Measurements from ENCODE around the gene ARL6IP6.

The ARL6IP6 gene

GRCh38 chr2:152678808-152679207, 39.6 kb upstream of the ARL6IP6 start:
- H3F3A ChIP-seq (ENCODE audit: insufficient read depth, low read length): no peaks in the 10 kb centered on the region
- H3K79me2 ChIP-seq (ENCODE audit: insufficient read depth, low read length): peaks cover 7% of the 10 kb centered on the region; the same call in 1 of the 2 replicates
- no peak overlapping the region for H3K27ac ChIP-seq (ENCODE audit: low read depth, low read length, poor library complexity, severe bottlenecking)
- H3K4me3 ChIP-seq (ENCODE audit: low read depth, low read length, poor library complexity, severe bottlenecking): no peak overlapping the region
- H3K36me3 ChIP-seq (ENCODE audit: insufficient read depth, low read length): peaks cover 95% of the 10 kb centered on the region
- H3K9ac ChIP-seq (ENCODE audit: low read length): no peak overlapping the region
- H3K9me3 ChIP-seq (ENCODE audit: low read length): no peaks in the 10 kb centered on the region
- H4K20me1 ChIP-seq (ENCODE audit: insufficient read depth, low read length): no peaks in the 10 kb centered on the region
- H2AFZ ChIP-seq (ENCODE audit: low read length): no peak overlapping the region
- H3K4me1 ChIP-seq (ENCODE audit: insufficient read depth, low read length, severe bottlenecking): no peaks in the 10 kb centered on the region
- H3K9me2 ChIP-seq (ENCODE audit: low read depth, low read length): no peaks in the 10 kb centered on the region
- H3K4me2 ChIP-seq (ENCODE audit: low read length): no peak overlapping the region
- no peaks in the 10 kb centered on the region for H3K27me3 ChIP-seq (ENCODE audit: insufficient read depth, low read length)
- no peak for TF ChIP-seq EZH2 (IDR thresholded peaks at IDR 0.05; ENCODE audit: borderline replicate concordance, low read length)
- no peak for TF ChIP-seq CTCF (IDR thresholded peaks at IDR 0.05; ENCODE audit: low read length)

DNA sequence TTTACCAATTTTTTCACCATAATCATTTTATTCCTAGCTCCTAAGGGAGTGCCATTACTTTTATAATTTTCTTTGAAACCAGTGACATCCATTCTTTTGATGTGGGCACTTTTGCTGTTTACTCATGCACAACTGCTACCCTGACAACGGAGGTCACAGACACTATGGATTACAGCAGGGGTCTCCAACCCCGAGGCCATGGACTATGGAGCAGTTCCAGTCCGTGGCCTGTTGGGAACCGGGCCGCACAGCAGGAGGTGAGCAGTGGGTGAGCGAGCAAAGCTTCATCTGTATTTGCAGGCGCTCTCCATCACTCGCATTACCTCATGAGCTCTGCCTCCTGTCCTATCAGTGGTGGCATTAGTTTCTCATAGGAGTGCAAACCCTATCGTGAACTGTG, 35.8 kb upstream of the ARL6IP6 start:
- H3K27me3 ChIP-seq (ENCODE audit: insufficient read depth, low read length): no peaks in the 10 kb centered on the region
- H2AFZ ChIP-seq (ENCODE audit: low read length): no peak overlapping the region
- H4K20me1 ChIP-seq (ENCODE audit: insufficient read depth, low read length): no peaks in the 10 kb centered on the region
- no peak overlapping the region for H3K27ac ChIP-seq (ENCODE audit: low read depth, low read length, poor library complexity, severe bottlenecking)
- no peaks in the 10 kb centered on the region for H3K9me2 ChIP-seq (ENCODE audit: low read depth, low read length)
- no peaks in the 10 kb centered on the region for H3K4me1 ChIP-seq (ENCODE audit: insufficient read depth, low read length, severe bottlenecking)
- H3F3A ChIP-seq (ENCODE audit: insufficient read depth, low read length): no peaks in the 10 kb centered on the region
- H3K4me3 ChIP-seq (ENCODE audit: low read depth, low read length, poor library complexity, severe bottlenecking): no peak overlapping the region
- no peaks in the 10 kb centered on the region for H3K9me3 ChIP-seq (ENCODE audit: low read length)
- no peak overlapping the region for H3K9ac ChIP-seq (ENCODE audit: low read length)
- H3K79me2 ChIP-seq (ENCODE audit: insufficient read depth, low read length): peaks cover 22% of the 10 kb centered on the region
- TF ChIP-seq EZH2 (IDR thresholded peaks at IDR 0.05; ENCODE audit: borderline replicate concordance, low read length): no peak
- TF ChIP-seq CTCF (IDR thresholded peaks at IDR 0.05; ENCODE audit: low read length): no peak
- H3K4me2 ChIP-seq (ENCODE audit: low read length): no peak overlapping the region
- peaks cover 80% of the 10 kb centered on the region for H3K36me3 ChIP-seq (ENCODE audit: insufficient read depth, low read length)

DNA sequence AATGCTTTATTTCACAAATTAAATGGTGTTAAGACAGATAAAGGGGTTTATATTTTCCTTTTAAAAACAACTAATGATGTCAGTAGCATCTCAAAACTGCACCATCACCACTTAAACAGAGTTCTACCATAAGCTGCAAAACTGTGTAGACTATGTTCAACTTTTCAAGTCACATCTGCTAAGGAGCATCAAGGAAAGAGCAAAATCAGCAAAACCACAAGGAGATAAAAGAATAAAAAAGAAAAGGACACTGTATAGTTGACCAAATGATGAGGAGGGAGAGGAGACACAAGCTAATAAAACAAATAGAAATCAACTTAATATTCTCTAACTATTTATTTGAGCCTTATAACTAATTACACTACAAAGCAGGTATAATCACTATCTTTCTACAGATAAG, 35.0 kb upstream of the ARL6IP6 start:
- H3K36me3 ChIP-seq (ENCODE audit: insufficient read depth, low read length): peaks cover 85% of the 10 kb centered on the region

More for the DNA sequence above, 35.0 kb upstream of the ARL6IP6 start:
- H3K4me1 ChIP-seq (ENCODE audit: insufficient read depth, low read length, severe bottlenecking): no peaks in the 10 kb centered on the region
- H3K27ac ChIP-seq (ENCODE audit: low read depth, low read length, poor library complexity, severe bottlenecking): no peak overlapping the region
- no peaks in the 10 kb centered on the region for H3F3A ChIP-seq (ENCODE audit: insufficient read depth, low read length)
- peaks cover 22% of the 10 kb centered on the region for H3K79me2 ChIP-seq (ENCODE audit: insufficient read depth, low read length)
- H3K9me2 ChIP-seq (ENCODE audit: low read depth, low read length): no peaks in the 10 kb centered on the region
- TF ChIP-seq CTCF (IDR thresholded peaks at IDR 0.05; ENCODE audit: low read length) (no peak), EZH2 (IDR thresholded peaks at IDR 0.05; ENCODE audit: borderline replicate concordance, low read length) (no peak)
- H3K9me3 ChIP-seq (ENCODE audit: low read length): no peaks in the 10 kb centered on the region
- H2AFZ ChIP-seq (ENCODE audit: low read length): no peak overlapping the region
- no peaks in the 10 kb centered on the region for H4K20me1 ChIP-seq (ENCODE audit: insufficient read depth, low read length)
- H3K4me3 ChIP-seq (ENCODE audit: low read depth, low read length, poor library complexity, severe bottlenecking): no peak overlapping the region
- no peak overlapping the region for H3K9ac ChIP-seq (ENCODE audit: low read length)
- H3K27me3 ChIP-seq (ENCODE audit: insufficient read depth, low read length): no peaks in the 10 kb centered on the region
- H3K4me2 ChIP-seq (ENCODE audit: low read length): no peak overlapping the region

Data from OCI-LY1 (cell line).